HepG2 (cell line): ENCODE results near the gene IL27RA. TPM values are rescaled to one million over a fixed set of nuclear protein-coding genes. Genes with fewer than 3 reads are reported as not detected.

Experiments
- ATRX ChIP-seq: sonication (generic); formaldehyde crosslinking; IDR thresholded peaks from 2 replicates; pipeline ENCODE4 v1.4.0; 2020; ENCODE audit warnings: missing genetic modification reagents, borderline replicate concordance
- CHD4 ChIP-seq: fragments of 200-600 bp; sonication (generic); IDR thresholded peaks from 2 replicates; pipeline ENCODE4 v1.7.0; 2017; ENCODE audit warnings: mild to moderate bottlenecking, low read length, borderline replicate concordance
- ERF ChIP-seq: IDR thresholded peaks from 2 replicates; pipeline ENCODE4 v1.6.1; 2018; ENCODE audit warnings: missing biosample characterization, missing genetic modification reagents
- FOXK1 ChIP-seq: sonication (generic); formaldehyde crosslinking; IDR thresholded peaks from 2 replicates; pipeline ENCODE4 v1.4.0; 2020; ENCODE audit warnings: low read depth, missing genetic modification reagents, borderline replicate concordance
- GATAD2A ChIP-seq: IDR thresholded peaks from 2 replicates; pipeline ENCODE4 v1.6.1; 2016
- GTF2F1 ChIP-seq: fragments of 150-350 bp; IDR thresholded peaks from 2 replicates; pipeline ENCODE4 v1.6.1; 2014; ENCODE audit warnings: low read length
- KAT7 ChIP-seq: IDR thresholded peaks from 2 replicates; pipeline ENCODE4 v1.6.1; 2018; ENCODE audit warnings: borderline replicate concordance, missing compliant biosample characterization
- MBNL3 ChIP-seq: fragments of 250-450 bp; sonication (Bioruptor Pico); conservative IDR thresholded peaks from 2 replicates; pipeline ENCODE4 v1.8.0; 2022; ENCODE audit warnings: mild to moderate bottlenecking, inconsistent platforms
- NFKB2 ChIP-seq: sonication (generic); formaldehyde crosslinking; IDR thresholded peaks from 2 replicates; pipeline ENCODE4 v1.4.0; 2020; ENCODE audit warnings: missing genetic modification reagents, borderline replicate concordance
- PCBP1 ChIP-seq: fragments of 200-400 bp; formaldehyde crosslinking; IDR thresholded peaks from 2 replicates; pipeline ENCODE4 v1.6.1; 2017; ENCODE audit warnings: mild to moderate bottlenecking, low read depth, low read length, borderline replicate concordance
- POLR2G ChIP-seq: fragments of 200-400 bp; formaldehyde crosslinking; IDR thresholded peaks from 2 replicates; pipeline ENCODE4 v1.6.1; 2018; ENCODE audit warnings: mild to moderate bottlenecking, low read depth, low read length, moderate library complexity
- RAD51 ChIP-seq: fragments of 450-650 bp; IDR thresholded peaks from 2 replicates; pipeline ENCODE4 v1.6.1; 2016; ENCODE audit warnings: borderline replicate concordance
- RARG ChIP-seq: sonication (generic); formaldehyde crosslinking; IDR thresholded peaks from 2 replicates; pipeline ENCODE4 v1.4.0; 2020; ENCODE audit warnings: low read depth, mild to moderate bottlenecking, missing genetic modification reagents
- RFX1 ChIP-seq: fragments of 450-650 bp; IDR thresholded peaks from 2 replicates; pipeline ENCODE4 v1.6.1; 2017
- RFX3 ChIP-seq: IDR thresholded peaks from 2 replicates; pipeline ENCODE4 v1.6.1; 2016; ENCODE audit warnings: missing biosample characterization, missing genetic modification reagents
- RNF2 ChIP-seq: fragments of 450-650 bp; conservative IDR thresholded peaks from 2 replicates; pipeline ENCODE4 v1.6.1; 2016; ENCODE audit warnings: low read depth
- SATB2 ChIP-seq: sonication (generic); formaldehyde crosslinking; IDR thresholded peaks from 2 replicates; pipeline ENCODE4 v1.5.0; 2020; ENCODE audit warnings: missing genetic modification reagents
- SOX5 ChIP-seq: IDR thresholded peaks from 2 replicates; pipeline ENCODE4 v1.6.1; 2016; ENCODE audit warnings: borderline replicate concordance
- U2AF2 ChIP-seq: fragments of 200-400 bp; formaldehyde crosslinking; IDR thresholded peaks from 2 replicates; pipeline ENCODE4 v1.6.1; 2017; ENCODE audit warnings: low read depth, mild to moderate bottlenecking, low read length
- ZBTB43 ChIP-seq: sonication (generic); formaldehyde crosslinking; conservative IDR thresholded peaks from 2 replicates; pipeline ENCODE4 v1.4.0; 2020; ENCODE audit warnings: missing genetic modification reagents
- ZNF816 ChIP-seq: sonication (generic); formaldehyde crosslinking; IDR thresholded peaks from 2 replicates; pipeline ENCODE4 v1.8.0; 2022; ENCODE audit warnings: missing genetic modification reagents, mild to moderate bottlenecking, borderline replicate concordance
- ZNF878 ChIP-seq: sonication (generic); formaldehyde crosslinking; IDR thresholded peaks from 2 replicates; pipeline ENCODE4 v1.8.1; 2023; ENCODE audit warnings: mild to moderate bottlenecking, missing genetic modification reagents, moderate library complexity
- polyA plus RNA-seq, 8 experiments: library from polyadenylated mRNA; depleted of rRNA in 3 of 8; stranded (reverse) in 7 of 8; unstranded in 1 of 8; fragments of >200 nt; fragmentation: Illumina TruSeq in 4 of 8; extraction: Trizol in 4 of 8; gene quantifications; 2 replicates each; pipeline versions ENCODE4 v1.2.1 to v1.2.3, GENCODE V29; 2011 to 2016; ENCODE audit warnings: low read depth in 4 of 8, missing spikeins in 1 of 8, mixed read lengths in 1 of 8; ENCODE audit not compliant: insufficient read depth in 1 of 8
- total RNA-seq, 5 experiments: library from RNA; depleted of rRNA; stranded (reverse); fragments of >200 nt; fragmentation: Illumina TruSeq; extraction: Trizol; gene quantifications; 2 replicates each; pipeline ENCODE4 v1.2.3, GENCODE V29; 2016; ENCODE audit warnings: low read depth in 1 of 5
- TF ChIP-seq, protein P1 (sequence below): sonication (generic); formaldehyde crosslinking; IDR thresholded peaks from 2 replicates; pipeline ENCODE4 v1.5.0; 2020; ENCODE audit warnings: mild to moderate bottlenecking, missing genetic modification reagents
- TF ChIP-seq, protein P2 (sequence below): sonication (generic); formaldehyde crosslinking; conservative IDR thresholded peaks from 2 replicates; pipeline ENCODE4 v1.4.0; 2020; ENCODE audit warnings: mild to moderate bottlenecking, missing genetic modification reagents, moderate library complexity

IL27RA gene
- total and polyA plus RNA-seq, 2 of the 13 experiments (the other 11 are each of a cell fraction or from before 2014, with no cell fraction given): 3.5 to 8.1 TPM

- TF ChIP-seq ZBTB43 (CRISPR knock-in tag) (0 out of 2 replicates have a peak, but pooled peaks have one; percentile 28), GTF2F1 (no peak), ZNF878 (CRISPR knock-in tag) (no peak), U2AF2 (no peak), SOX5 (0 out of 2 replicates have a peak, but pooled peaks have one; percentile 33), RAD51 (no peak), SATB2 (no peak), PCBP1 (no peak), ERF (no peak; the same call in none of the 2 replicates), RNF2 (0 out of 2 replicates have a peak, but pooled peaks have one; percentile 51), NFKB2 (CRISPR knock-in tag) (no peak), POLR2G (peak; percentile 76), RFX1 (no peak), MBNL3 (no peak), CHD4 (peak; percentile 56; the same call in 1 of the 2 replicates), GATAD2A (CRISPR knock-in tag) (peak; percentile 56), RFX3 (CRISPR knock-in tag) (no peak), KAT7 (CRISPR knock-in tag) (no peak; the same call in 1 of the 2 replicates), FOXK1 (CRISPR knock-in tag) (0 out of 2 replicates have a peak, but pooled peaks have one; percentile 49), ATRX (CRISPR knock-in tag) (no peak), ZNF816 (CRISPR knock-in tag) (peak; percentile 69; the same call in 1 of the 2 replicates), RARG (CRISPR knock-in tag) (no peak)
- TF ChIP-seq, protein P1, sequence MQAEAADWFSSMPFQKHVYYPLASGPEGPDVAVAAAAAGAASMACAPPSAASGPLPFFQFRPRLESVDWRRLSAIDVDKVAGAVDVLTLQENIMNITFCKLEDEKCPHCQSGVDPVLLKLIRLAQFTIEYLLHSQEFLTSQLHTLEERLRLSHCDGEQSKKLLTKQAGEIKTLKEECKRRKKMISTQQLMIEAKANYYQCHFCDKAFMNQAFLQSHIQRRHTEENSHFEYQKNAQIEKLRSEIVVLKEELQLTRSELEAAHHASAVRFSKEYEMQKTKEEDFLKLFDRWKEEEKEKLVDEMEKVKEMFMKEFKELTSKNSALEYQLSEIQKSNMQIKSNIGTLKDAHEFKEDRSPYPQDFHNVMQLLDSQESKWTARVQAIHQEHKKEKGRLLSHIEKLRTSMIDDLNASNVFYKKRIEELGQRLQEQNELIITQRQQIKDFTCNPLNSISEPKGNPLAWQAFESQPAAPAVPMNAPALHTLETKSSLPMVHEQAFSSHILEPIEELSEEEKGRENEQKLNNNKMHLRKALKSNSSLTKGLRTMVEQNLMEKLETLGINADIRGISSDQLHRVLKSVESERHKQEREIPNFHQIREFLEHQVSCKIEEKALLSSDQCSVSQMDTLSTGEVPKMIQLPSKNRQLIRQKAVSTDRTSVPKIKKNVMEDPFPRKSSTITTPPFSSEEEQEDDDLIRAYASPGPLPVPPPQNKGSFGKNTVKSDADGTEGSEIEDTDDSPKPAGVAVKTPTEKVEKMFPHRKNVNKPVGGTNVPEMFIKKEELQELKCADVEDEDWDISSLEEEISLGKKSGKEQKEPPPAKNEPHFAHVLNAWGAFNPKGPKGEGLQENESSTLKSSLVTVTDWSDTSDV (CRISPR knock-in tag): 0 out of 2 replicates have a peak, but pooled peaks have one; percentile 26
- TF ChIP-seq, protein P2, sequence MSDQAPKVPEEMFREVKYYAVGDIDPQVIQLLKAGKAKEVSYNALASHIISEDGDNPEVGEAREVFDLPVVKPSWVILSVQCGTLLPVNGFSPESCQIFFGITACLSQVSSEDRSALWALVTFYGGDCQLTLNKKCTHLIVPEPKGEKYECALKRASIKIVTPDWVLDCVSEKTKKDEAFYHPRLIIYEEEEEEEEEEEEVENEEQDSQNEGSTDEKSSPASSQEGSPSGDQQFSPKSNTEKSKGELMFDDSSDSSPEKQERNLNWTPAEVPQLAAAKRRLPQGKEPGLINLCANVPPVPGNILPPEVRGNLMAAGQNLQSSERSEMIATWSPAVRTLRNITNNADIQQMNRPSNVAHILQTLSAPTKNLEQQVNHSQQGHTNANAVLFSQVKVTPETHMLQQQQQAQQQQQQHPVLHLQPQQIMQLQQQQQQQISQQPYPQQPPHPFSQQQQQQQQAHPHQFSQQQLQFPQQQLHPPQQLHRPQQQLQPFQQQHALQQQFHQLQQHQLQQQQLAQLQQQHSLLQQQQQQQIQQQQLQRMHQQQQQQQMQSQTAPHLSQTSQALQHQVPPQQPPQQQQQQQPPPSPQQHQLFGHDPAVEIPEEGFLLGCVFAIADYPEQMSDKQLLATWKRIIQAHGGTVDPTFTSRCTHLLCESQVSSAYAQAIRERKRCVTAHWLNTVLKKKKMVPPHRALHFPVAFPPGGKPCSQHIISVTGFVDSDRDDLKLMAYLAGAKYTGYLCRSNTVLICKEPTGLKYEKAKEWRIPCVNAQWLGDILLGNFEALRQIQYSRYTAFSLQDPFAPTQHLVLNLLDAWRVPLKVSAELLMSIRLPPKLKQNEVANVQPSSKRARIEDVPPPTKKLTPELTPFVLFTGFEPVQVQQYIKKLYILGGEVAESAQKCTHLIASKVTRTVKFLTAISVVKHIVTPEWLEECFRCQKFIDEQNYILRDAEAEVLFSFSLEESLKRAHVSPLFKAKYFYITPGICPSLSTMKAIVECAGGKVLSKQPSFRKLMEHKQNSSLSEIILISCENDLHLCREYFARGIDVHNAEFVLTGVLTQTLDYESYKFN (CRISPR knock-in tag): peak; percentile 22; the same call in 1 of the 2 replicates
Measured at GRCh38 chr19:14006766-14007562, 24.6 kb upstream of the IL27RA start (continued).
